GM19328 (cell line): ENCODE data around the gene BOLL.
"Not testable (repeated sequence)": the region's sequence is repeated elsewhere in the genome, so short reads cannot be mapped to it uniquely, and the experiment has no call there.

Experiments used
- ATAC-seq: cut with Tn5 transposase; IDR thresholded peaks from one replicate; pipeline ENCODE4 v1.9.1; 2021; ENCODE audit warnings: mild to moderate bottlenecking, moderate library complexity; ENCODE audit not compliant: unreplicated experiment

Gene BOLL

DNA sequence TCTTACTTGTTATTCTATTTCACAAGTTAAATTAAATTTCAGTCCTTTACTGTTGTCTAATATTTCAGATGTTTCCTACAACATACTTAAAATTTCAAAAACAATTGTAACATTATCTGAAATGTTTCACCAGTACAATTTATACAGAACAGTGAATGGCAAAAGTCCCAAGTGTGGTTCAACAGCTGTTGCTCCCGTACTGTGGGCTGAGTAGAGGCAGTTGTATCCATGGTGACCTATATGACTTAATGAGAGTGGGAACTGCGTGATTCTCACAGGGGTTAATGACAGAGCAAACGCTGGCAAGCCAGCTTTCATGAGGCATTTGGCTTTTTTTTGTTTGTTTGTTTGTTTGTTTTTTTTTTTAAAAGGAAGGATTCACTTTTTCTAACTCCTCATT lies 13.9 kb upstream of the BOLL start:
- ATAC-seq = no peak

DNA sequence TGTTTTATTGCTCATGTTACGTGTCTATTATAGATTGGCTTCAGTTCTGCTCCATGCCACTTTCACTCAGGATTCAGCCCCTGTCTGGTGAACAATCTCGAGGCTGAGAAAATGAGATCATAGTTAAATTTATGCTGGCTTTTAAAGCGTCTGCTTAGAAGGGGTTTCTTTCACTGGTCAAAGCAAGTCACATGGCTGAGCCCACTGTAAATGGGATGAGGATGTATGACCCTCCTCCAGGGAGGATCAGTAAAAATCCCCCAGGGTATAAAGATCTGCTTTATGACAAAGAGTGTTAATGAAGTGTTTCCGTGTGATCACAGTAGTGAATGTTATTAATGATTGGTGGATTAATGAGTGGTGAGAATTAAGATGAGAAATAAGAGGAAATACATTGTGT lies 13.1 kb upstream of the BOLL start:
- no peak for ATAC-seq

DNA sequence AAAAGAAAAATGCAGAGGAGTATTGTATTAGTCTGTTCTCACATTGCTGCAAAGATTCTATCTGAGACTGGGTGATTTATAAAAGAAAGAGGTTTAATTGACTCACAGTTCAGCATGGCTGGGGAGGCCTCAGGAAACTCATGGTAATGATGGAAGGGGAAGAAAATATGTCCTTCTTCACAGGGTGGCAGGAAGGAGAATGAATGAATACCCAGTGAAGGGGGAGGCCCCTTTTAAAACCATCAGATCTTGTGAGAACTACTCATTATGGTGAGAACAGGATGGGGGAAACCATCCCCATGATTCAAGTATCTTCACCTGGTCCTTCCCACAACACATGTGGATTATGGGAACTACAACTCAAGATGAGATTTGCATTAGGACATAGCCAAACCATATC lies 10.2 kb upstream of the BOLL start:
- ATAC-seq = no peak

DNA sequence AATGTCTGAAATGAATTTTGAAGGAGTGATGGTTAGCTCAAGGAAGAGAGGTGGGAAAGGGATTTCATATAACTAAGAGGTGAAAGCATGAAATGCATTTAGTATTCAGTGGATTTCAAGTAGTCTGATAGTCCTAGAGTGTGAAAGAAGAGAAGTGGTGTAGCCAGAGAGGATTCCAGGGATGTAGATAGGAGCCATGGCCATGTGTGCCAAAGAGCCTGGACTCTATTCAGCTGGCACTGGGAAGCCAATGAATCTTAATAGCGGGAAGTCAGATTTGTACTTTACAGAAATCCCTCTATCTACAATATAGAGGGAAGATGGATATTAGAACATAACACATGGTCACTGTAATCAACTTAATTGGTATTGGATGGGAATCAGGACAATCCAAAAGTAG lies 8.3 kb upstream of the BOLL start:
- no peak for ATAC-seq

DNA sequence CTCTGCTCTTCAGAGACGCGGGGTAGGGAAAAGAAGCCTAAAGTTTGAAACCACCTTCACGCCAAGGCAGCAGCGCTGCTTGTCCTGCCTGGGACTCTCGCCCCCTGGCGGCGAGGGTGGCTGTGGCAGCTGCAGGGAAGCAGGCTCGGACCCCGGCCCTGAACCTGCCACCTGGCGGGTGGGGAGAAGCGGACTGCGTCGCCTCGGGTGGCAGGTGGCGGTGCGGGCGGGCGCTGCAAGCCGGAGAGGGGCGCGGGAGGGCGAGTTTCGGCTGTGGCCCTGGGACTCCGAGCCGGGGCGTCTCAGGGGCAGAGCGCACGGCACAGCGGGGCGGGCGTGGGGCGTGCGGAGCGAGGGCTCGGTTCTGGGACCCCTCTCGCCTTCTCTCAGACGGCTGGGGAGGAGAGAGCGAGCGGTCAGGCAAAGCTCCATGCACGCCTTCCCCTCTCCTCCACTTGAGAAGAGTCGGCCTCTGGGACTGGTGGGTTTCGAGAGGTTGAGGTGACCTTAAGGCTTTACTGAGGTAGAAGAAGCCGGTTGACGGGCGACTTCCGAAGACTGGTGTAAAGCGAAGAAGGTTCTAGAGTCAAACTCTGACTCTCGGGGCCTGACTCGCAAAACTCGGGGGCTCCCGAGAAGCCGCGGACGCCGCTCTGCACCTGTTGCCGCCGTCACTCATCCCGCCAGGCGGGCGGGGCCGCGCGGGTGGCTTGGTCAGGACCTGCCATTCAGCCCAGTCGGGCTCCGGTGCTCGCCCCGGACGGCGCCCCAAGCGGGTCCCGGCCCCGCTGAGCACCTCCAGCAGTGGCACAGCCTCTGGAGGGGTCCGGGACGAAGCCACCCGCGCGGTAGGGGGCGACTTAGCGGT lies 1.1 kb upstream of the BOLL start:
- no peak for ATAC-seq

DNA sequence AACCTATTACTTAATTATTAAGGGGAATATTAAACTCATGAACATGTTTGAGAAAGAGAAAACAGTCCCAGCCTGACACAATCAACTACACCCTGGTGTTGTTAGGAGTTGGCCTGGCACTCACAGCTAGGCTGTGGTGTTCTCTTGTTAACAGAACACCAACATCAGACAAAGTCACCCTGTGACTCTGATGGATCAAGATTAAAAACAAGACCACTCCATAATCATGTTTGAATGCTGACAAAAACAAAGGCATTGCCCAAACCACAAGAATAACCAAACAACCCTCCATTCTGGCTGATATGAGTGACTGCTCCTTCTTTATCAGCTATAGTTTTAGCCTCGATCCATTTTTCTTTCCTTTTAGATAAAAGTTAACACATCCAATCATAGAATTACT lies 3.0 kb downstream of the BOLL start:
- no peak for ATAC-seq

DNA sequence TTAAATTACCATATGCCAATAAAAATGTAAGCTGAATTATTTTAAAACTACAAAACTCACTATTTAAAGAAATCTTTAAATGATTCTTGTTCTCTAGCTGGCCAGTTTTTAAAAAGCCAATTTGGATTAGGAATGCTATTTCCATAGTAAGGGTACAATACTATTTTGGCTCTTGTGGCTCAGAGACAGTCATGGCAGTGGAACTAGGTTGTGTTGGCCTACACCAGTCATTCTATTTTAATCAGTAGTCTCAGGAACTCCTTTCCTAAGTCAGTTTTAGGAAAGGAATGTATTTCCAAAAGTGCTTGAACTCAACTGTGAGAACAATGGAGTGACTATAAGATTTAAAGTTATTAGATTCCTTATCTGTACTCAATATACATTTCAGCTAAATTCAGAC lies 5.9 kb downstream of the BOLL start:
- ATAC-seq = no peak

DNA sequence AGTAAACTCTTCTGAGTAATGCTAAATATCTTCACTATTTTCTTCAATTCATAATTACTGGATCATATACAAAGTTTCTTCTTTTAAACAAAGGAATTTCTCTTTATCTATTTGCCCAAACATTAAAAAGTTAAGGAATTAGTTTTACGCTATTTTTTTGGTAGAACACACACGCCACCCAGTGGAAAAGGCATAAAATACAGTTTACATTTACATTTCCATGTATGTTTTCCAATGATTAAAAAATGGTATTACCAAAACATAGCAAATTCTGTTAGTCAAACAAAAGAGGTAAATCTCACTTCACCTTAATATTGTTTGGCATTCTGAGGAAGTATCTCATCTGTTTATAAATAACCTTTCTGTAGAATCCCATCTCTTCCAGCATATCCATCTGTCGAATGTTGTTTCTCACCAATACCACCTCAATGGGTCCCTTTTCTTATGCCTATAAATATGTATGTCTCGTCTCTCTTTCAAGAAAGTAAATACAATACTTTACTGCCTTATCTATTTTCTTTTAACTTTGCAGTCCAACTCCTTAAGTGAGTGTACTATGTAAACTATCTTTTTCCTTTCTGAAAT lies 7.2 kb downstream of the BOLL start:
- ATAC-seq = no peak

DNA sequence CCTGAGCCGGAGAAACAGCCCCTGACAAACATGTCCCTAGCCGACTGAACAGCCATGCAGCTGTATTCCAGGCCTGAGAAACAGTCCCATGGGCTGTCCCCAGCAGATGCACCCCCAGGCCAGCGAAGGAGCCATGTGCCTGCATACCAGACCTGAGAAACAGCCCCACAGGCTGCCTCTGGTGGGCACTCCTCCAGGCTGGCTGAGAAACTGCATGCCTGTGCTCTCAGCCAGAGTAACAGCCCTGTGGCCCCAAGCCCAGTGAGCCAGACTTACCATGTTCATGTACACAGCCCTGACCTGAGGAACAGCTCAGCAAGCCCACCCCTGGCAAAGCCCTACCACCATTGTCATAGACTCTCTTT lies 24.8 kb downstream of the BOLL start:
- no peak for ATAC-seq

DNA sequence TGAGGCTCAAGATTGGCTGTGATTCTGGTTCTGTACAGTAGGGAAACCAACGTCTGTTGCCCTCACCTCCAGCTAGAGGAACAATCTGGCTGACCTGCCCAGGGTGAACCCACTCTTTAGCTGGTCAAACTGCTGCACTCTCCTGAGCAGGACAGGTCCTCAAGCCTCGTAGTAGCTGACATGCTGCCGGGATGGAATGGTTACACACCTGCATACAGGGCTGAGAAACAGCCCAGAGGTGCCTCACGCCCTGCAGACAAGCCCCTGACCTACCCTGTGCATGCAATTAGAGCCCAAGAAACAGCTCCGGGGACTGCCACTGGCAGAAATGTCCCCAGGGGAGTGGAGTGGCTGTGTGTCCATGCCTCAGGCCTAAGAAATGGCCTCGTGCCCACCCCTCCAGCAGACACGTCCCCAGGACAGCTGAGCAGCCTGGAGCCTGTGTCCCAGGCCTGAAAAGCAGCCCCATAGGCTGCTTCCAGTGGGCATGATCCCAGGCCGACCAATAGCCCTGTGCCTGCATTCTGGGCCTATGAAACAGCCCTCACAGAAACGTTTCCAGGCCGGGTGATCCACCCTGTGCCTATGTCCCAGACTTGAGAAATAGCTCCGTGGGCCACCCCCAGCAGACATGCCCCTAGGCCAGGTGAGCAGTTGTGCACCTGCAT lies 25.4 kb downstream of the BOLL start:
- ATAC-seq = no peak

DNA sequence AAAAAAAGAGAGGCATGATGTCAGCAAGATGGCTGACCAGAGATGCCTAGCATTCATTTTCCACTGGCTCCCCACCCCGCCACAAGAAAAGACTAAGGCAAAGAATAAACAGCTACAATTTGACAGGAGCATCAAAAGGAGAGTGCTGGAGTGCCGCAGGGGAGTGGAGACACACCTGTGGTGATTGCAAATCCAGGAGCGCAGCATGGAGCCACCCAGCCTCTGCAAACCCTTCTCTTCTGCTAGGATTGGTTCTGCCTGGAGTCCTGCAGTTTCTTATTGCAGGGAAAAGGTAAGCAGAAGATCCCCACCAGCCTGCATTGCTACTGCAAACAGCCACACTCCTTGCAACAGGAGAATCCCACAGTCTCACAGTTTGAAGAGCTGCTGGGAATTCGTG lies 26.1 kb downstream of the BOLL start:
- no peak for ATAC-seq

DNA sequence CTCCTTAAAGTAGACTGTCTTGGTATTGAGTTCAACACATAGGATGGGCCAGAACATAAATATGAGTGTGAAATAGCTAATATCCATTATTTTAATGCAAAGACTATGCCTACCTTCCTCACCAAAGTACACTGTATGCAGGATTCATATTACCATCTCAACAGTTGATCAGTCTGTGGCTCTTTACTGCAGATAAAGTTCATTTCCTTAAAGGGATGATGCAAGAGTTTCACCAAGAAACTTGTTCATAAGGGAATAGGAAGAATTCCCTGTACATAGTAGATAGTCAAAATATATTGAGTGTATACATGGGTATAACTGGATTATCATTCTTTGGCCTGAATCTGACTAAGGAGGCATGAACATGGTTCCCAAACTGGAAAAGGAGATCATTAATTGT lies 44.9 kb downstream of the BOLL start:
- ATAC-seq = no peak

DNA sequence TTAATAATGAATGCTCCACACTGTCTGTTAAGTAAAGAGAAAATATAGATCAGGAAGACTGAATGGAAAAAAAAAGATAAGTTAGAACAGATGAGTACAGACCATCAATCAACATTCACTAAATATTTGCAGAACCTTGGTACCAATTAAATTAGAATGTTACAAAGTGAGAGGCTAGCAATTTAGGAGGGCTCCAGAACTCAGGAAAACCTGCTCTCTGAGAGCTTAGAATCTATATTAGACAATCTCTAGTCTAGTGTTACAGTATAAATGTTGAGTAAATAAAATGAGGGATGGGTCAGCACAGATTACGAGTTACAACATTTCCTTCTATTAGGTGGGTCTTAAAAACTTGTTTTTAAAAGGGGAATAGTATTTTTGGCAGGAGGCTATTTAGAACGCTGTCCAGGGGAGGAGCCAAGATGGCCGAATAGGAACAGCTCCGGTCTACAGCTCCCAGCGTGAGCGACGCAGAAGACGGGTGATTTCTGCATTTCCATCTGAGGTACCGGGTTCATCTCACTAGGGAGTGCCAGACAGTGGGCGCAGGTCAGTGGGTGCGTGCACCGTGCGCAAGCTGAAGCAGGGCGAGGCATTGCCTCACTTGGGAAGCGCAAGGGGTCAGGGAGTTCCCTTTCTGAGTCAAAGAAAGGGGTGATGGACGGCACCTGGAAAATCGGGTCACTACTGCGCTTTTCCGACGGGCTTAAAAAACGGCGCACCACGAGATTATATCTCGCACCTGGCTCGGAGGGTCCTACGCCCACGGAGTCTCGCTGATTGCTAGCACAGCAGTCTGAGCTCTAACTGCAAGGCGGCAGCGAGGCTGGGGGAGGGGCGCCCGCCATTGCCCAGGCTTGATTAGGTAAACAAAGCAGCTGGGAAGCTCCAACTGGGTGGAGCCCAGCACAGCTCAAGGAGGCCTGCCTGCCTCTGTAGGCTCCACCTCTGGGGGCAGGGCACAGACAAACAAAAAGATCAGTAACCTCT lies 56.3 kb downstream of the BOLL start:
- ATAC-seq = not testable (repeated sequence)

DNA sequence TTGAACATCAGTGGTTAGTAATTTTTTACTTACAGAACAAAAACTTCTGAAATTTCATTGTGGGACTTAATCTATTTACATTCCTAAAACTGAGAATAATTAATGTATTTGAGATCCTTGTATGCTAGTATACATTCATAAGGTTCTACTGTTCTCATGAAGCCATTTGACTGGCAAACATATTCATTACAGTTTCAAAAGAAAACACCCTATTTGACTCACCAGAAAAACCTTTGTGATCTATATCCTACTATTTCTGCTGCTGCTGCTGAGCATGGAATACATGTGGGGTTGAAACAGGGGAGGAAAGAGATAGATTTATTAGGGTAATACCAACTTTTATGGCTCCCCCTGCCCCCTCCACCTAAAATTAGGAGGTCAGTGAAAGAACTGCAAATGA lies 58.1 kb downstream of the BOLL start:
- ATAC-seq = no peak

DNA sequence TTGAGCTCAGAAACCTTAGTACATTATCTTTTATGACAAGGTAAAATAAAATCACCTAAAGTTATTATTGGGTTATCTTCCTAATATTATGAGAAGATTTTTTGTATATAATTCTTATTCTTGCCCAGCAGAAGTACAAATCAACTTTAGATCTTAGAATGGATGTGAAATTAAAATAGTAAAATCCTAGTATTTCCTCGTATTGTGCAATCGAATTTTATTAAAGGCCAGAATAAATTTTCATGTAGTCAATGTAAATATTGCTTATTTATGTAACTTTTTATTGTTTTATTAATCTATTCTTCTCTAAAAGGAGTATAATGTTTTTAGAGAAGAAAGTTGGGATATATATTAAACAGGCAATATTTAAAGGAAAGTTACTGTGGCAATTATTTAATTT lies 67.3 kb downstream of the BOLL start:
- ATAC-seq = no peak

DNA sequence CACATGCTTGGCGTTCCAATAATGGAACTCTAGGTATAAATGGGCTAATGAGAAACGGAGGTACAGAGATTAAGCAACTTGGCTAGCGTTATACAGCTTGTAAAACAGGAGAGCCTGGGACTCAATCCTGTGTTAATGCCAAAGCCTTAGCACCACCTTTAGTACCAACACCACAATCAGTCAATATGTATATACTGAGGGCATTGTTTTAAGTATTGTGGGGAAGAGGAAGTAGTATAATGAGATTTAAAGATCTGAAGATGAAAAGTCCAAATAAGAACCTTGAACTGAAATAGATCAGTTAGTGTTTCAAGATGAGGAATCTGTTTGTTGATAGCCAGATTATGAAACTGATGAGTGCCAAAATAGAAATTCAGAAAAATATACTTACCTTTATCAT lies 71.8 kb downstream of the BOLL start:
- ATAC-seq = no peak

DNA sequence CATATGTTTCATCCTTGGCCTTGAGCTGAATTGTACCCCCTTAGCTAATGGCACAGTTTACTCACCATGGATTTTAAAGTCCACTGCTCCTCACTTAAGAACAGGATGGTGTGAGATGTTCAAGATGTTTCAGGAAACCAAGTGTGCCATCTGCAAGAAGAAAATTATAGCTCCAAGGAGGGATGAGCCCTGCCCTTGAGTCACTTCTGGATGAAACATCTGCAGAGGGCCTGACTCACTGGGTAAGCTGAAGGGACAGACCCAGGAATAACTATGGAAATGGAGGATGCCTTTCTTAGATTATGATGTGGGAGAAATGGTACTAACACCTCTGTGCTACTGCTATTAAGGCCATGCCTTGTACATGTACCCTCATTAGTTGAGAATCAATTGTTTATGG lies 73.5 kb downstream of the BOLL start:
- no peak for ATAC-seq

DNA sequence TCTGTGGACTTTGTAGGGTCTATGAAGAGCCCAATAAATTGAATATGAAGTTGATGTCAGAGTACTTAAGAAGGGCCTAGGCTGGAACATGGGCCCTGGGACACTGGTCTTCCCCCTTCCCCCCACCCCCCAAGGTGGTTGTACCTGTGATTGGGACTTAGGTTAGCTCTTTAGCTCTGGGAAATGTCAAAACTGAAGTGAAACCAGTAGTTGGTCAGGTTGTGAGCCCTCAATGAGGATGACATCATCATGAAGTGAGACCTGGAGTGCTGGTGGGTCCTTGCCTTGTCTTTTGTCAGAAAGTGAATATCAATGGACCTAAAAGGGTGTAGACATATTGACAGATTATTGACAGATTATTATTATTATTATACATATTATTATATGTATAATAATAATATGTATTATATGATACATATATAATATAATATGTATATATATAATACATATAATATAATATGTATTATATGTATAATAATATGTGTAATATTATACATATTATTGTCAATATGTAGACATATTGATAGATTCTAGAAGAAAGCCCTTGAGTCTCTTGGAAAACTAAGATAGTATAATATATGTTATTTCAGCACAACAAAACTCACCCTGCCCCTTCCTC lies 74.6 kb downstream of the BOLL start:
- peak; percentile 66 for ATAC-seq

DNA sequence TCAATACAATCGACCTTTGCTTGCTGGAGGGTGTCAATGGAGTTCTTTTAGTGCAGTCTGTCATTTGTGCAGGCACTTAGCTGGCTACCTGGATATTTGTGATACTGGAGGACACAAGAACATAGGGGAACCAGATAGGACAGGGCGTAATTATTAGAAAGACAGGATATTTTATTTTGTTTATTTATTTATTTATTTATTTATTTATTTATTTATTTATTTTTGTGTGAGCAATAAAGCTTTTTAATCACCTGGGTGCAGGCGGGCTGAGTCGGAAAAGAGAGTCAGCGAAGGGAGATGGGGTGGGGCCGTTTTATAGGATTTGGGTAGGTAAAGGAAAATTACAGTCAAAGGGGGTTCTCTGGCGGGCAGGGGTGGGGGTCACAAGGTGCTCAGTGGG lies 76.0 kb downstream of the BOLL start:
- not testable (repeated sequence) for ATAC-seq

DNA sequence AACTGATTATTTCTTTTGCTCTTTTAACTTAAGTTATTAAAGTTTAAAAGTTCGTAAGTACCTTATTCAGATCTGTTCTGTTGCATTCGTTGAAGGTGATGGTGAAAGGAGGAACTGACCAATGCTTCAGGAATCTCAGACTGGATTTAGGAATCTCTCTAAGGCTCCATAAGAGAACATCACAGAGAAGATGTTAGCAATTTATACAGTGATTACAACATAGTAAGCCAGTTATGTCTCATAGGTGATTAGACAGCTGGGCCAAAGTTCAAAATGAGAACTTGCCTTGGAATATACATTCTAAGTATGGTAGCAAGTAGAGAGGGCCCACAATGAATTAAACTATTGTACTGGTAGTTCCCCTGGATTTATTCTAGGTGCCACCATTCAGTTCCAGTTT lies 76.8 kb downstream of the BOLL start:
- ATAC-seq = no peak
